Uterus (tissue), 2 donors: ENCODE measurements around the gene PUS10.

Source experiments
- POLR2A ChIP-seq, 2 donors: fragments of 450-650 bp; IDR thresholded peaks; one replicate each; pipeline ENCODE4 v1.6.1; 2016; ENCODE audit warnings: antibody characterized with exemption in 2 of 2, mild to moderate bottlenecking in 1 of 2, moderate library complexity in 1 of 2
- TF ChIP-seq, protein P1 (sequence below), 4 experiments: fragments of 200-600 bp in 2 of 4; fragments of 450-650 bp in 2 of 4; sonication (generic) in 2 of 4; IDR thresholded peaks; one replicate each; pipeline ENCODE4 v1.5.1; 2016 to 2019; ENCODE audit warnings: antibody characterized with exemption in 4 of 4, mild to moderate bottlenecking in 2 of 4, moderate library complexity in 1 of 4

DNA sequence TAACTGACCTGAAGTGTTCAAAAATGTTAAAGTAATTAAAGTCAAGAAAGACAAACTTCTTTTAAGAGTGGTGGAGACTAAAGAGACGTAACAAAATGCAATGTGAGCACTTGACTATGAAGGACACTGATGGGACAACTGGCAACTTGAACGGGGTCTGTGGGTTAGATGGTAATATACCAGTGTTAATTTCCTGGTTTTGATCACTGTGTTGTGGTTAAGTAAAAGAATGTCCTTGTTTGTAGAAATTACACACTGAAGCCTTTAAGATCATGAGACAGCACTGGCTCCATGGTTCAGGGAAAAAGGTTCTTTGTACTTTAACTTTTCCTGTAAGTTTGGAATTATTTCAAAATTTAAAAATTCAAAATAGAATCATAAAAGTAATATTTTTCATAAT, 78.4 kb downstream of the PUS10 start:
- TF ChIP-seq, protein P1, sequence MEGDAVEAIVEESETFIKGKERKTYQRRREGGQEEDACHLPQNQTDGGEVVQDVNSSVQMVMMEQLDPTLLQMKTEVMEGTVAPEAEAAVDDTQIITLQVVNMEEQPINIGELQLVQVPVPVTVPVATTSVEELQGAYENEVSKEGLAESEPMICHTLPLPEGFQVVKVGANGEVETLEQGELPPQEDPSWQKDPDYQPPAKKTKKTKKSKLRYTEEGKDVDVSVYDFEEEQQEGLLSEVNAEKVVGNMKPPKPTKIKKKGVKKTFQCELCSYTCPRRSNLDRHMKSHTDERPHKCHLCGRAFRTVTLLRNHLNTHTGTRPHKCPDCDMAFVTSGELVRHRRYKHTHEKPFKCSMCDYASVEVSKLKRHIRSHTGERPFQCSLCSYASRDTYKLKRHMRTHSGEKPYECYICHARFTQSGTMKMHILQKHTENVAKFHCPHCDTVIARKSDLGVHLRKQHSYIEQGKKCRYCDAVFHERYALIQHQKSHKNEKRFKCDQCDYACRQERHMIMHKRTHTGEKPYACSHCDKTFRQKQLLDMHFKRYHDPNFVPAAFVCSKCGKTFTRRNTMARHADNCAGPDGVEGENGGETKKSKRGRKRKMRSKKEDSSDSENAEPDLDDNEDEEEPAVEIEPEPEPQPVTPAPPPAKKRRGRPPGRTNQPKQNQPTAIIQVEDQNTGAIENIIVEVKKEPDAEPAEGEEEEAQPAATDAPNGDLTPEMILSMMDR (IDR thresholded peaks at IDR 0.05) = no peak
- no peak for TF ChIP-seq POLR2A (IDR thresholded peaks at IDR 0.05)
